Trophoblast cell (in vitro differentiated cells and primary cell): Measurements from ENCODE around the gene CAPZA2.
"Not testable (repeated sequence)": the region's sequence is repeated elsewhere in the genome, so short reads cannot be mapped to it uniquely, and the experiment has no call there.

Experiments
- DNase-seq, 2 donors: peaks; one replicate each; pipeline ENCODE4 v3.0.0-alpha.2; 2016
- H2AFZ ChIP-seq: 2 replicates; pipeline ENCODE4 v1.6.1; 2013; ENCODE audit warnings: low read length, moderate library complexity, mild to moderate bottlenecking; ENCODE audit not compliant: insufficient read depth, poor library complexity
- H2AK5ac ChIP-seq: 2 replicates; pipeline ENCODE4 v1.6.1; 2013; ENCODE audit warnings: mild to moderate bottlenecking, low read length
- H2BK120ac ChIP-seq: 2 replicates; pipeline ENCODE4 v1.6.1; 2013; ENCODE audit warnings: low read length, mild to moderate bottlenecking, moderate library complexity; ENCODE audit not compliant: insufficient read depth, poor library complexity
- H2BK12ac ChIP-seq: 2 replicates; pipeline ENCODE4 v1.6.1; 2013; ENCODE audit warnings: mild to moderate bottlenecking, low read length, moderate library complexity
- H2BK5ac ChIP-seq: 2 replicates; pipeline ENCODE4 v1.6.1; 2013; ENCODE audit warnings: low read length, low read depth, moderate library complexity, mild to moderate bottlenecking; ENCODE audit not compliant: poor library complexity
- H3K14ac ChIP-seq: 2 replicates; pipeline ENCODE4 v1.6.1; 2013; ENCODE audit warnings: mild to moderate bottlenecking, low read length
- H3K18ac ChIP-seq: 2 replicates; pipeline ENCODE4 v1.6.1; 2013; ENCODE audit warnings: mild to moderate bottlenecking, low read length
- H3K23ac ChIP-seq: 2 replicates; pipeline ENCODE4 v1.6.1; 2013; ENCODE audit warnings: low read length
- H3K27ac ChIP-seq: 2 replicates; pipeline ENCODE4 v1.5.1; 2013; ENCODE audit warnings: low read depth, mild to moderate bottlenecking, inconsistent platforms, low read length, moderate library complexity
- H3K27me3 ChIP-seq: 2 replicates; pipeline ENCODE4 v1.6.1; 2013; ENCODE audit warnings: inconsistent platforms, mild to moderate bottlenecking, low read length, moderate library complexity; ENCODE audit not compliant: insufficient read depth
- H3K36me3 ChIP-seq, 2 experiments: 1 replicate in 1 of 2; 2 replicates in 1 of 2; pipeline ENCODE4 v1.6.1; 2013; ENCODE audit warnings: low read length in 2 of 2, mild to moderate bottlenecking in 2 of 2, moderate library complexity in 1 of 2; ENCODE audit not compliant: insufficient read depth in 2 of 2, control insufficient read depth in 1 of 2
- H3K4ac ChIP-seq: 2 replicates; pipeline ENCODE4 v1.6.1; 2013; ENCODE audit warnings: low read depth, mild to moderate bottlenecking, low read length, moderate library complexity
- H3K4me1 ChIP-seq, 2 experiments: 1 replicate in 1 of 2; 2 replicates in 1 of 2; pipeline ENCODE4 v1.6.1; 2013; ENCODE audit warnings: low read length in 2 of 2, mild to moderate bottlenecking in 2 of 2, moderate library complexity in 1 of 2; ENCODE audit not compliant: insufficient read depth in 2 of 2, control insufficient read depth in 1 of 2
- H3K4me2 ChIP-seq: 2 replicates; pipeline ENCODE4 v1.6.1; 2013; ENCODE audit warnings: inconsistent platforms, mild to moderate bottlenecking, low read length, moderate library complexity
- H3K4me3 ChIP-seq: 2 replicates; pipeline ENCODE4 v1.5.1; 2013; ENCODE audit warnings: mild to moderate bottlenecking, low read depth, low read length, inconsistent platforms
- H3K79me1 ChIP-seq: one replicate; pipeline ENCODE4 v1.6.1; 2013; ENCODE audit warnings: low read length
- H3K79me2 ChIP-seq: 2 replicates; pipeline ENCODE4 v1.6.1; 2013; ENCODE audit warnings: low read length, mild to moderate bottlenecking; ENCODE audit not compliant: control insufficient read depth, insufficient read depth, poor library complexity
- H3K9ac ChIP-seq: 2 replicates; pipeline ENCODE4 v1.6.1; 2013; ENCODE audit warnings: mild to moderate bottlenecking, low read length
- H3K9me3 ChIP-seq: 2 replicates; pipeline ENCODE4 v1.6.1; 2013; ENCODE audit warnings: low read depth, mild to moderate bottlenecking, control low read depth, inconsistent platforms, low read length; ENCODE audit not compliant: insufficient read depth
- H4K12ac ChIP-seq: 2 replicates; pipeline ENCODE4 v1.6.1; 2013; ENCODE audit warnings: low read depth, mild to moderate bottlenecking, low read length, moderate library complexity
- H4K8ac ChIP-seq: 2 replicates; pipeline ENCODE4 v1.6.1; 2013; ENCODE audit warnings: low read depth, mild to moderate bottlenecking, low read length, moderate library complexity
- H4K91ac ChIP-seq: one replicate; pipeline ENCODE4 v1.6.1; 2013; ENCODE audit warnings: low read depth, mild to moderate bottlenecking, low read length, moderate library complexity
- WGBS: extraction: QIAGEN DNeasy Blood & Tissue Kit; methylation state at CpG from one replicate; pipeline ENCODE4 v1.1.7; 2013; ENCODE audit warnings: missing lambda C conversion rate; ENCODE audit not compliant: insufficient read length, insufficient coverage; ENCODE audit errors: extremely low coverage; 5-methylcytosine and 5-hydroxymethylcytosine counted together

CAPZA2 gene

DNA sequence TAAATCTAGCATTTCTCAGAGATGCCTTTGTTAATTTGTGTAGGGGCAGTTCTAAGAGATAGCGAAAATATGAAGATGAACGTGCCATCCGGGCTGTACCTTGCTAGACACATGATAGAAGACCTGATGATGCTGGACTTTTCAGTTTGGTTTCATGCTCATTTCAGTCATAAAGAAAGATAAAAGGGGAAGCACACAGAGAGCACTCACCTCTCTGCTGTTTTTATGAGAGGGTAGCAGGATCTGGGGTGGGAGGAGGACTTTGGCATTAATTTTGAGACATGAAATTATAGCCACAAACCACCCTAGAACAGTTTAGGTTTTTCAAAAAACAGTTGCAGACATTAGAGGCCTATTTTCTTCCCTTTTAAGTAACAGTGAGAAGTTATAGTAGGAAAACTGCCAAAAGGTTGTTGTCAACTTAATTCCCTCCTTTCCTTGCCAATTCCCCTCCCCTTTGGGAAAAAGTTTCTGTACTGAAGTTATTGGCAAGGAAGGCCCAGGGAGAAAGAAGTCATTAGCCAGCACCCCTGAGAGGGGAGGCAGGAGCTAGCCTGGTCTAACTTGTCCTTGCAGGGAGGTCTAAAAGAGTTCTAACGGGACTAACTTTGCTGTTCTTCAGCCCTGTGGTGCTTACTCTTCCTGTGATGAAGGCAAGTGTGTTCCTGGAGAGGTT, 93.6 kb downstream of the CAPZA2 start:
- Histone ChIP-seq H3K4me3 (no peak overlapping the region), H4K12ac (no peak overlapping the region), H3K4me1 (peaks cover 0 to 2% of the 10 kb centered on the region in 2 experiments), H3K79me2 (peaks cover 12% of the 10 kb centered on the region), H2AFZ (no peak overlapping the region), H3K18ac (no peak overlapping the region), H3K36me3 (no peaks in the 10 kb centered on the region), H2BK5ac (no peak overlapping the region), H3K27ac (no peak overlapping the region), H3K23ac (no peak overlapping the region), H2BK12ac (no peak overlapping the region), H2BK120ac (no peak overlapping the region), H3K14ac (no peak overlapping the region), H4K91ac (no peak overlapping the region), H3K9me3 (no peaks in the 10 kb centered on the region), H3K4ac (no peak overlapping the region), H2AK5ac (no peak overlapping the region), H4K8ac (no peak overlapping the region), H3K4me2 (no peak overlapping the region), H3K9ac (no peak overlapping the region), H3K27me3 (no peaks in the 10 kb centered on the region), H3K79me1 (peaks cover 14% of the 10 kb centered on the region)
- DNase-seq, result peak; percentile 19 to 65
- no CpG with 5 or more reads among the region's 4 CpGs for WGBS

- Histone ChIP-seq H3K4me2 (no peak overlapping the region), H3K79me2 (peaks cover 12% of the 10 kb centered on the region)
These were observed 94.1 kb downstream of the CAPZA2 start for GRCh38 chr7:116956477-116956804.

DNA sequence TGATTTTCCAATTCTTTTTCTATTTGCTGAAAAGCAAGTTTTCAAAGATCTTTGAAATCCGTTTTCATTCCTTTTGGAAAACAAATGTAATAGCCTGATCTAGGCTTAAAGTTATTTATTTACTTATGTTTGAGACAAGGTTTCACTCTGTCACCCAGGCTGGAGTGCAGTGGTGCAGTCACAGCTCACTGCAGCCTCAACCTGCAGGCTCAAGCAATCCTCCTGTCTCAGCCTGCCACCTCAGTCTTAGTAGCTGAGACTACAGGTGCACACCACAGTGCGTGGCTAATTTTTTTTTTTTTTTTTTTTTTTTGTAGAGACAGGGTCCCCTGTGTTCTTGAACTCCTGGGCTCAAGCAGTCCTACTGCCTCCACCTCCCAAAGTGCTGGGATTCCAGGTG, 95.5 kb downstream of the CAPZA2 start:
- Histone ChIP-seq H2BK120ac (no peak overlapping the region), H4K91ac (no peak overlapping the region), H2AFZ (no peak overlapping the region), H3K4me2 (no peak overlapping the region), H3K9ac (no peak overlapping the region), H4K12ac (no peak overlapping the region), H3K79me1 (peaks cover 13% of the 10 kb centered on the region), H3K14ac (no peak overlapping the region), H3K4me1 (peaks cover 0 to 2% of the 10 kb centered on the region in 2 experiments), H3K4me3 (no peak overlapping the region), H3K79me2 (peaks cover 12% of the 10 kb centered on the region), H2BK12ac (no peak overlapping the region), H2AK5ac (no peak overlapping the region), H3K18ac (no peak overlapping the region), H3K23ac (no peak overlapping the region), H3K4ac (no peak overlapping the region), H3K27me3 (no peaks in the 10 kb centered on the region), H3K9me3 (no peaks in the 10 kb centered on the region), H3K27ac (no peak overlapping the region), H3K36me3 (no peaks in the 10 kb centered on the region), H4K8ac (no peak overlapping the region), H2BK5ac (no peak overlapping the region)
- no peak for DNase-seq
- WGBS, result no CpG with 5 or more reads among the region's 2 CpGs

More at GRCh38 chr7:116956477-116956804, 94.1 kb downstream of the CAPZA2 start:
- H3K9me3 ChIP-seq, result no peaks in the 10 kb centered on the region
- H3K9ac ChIP-seq, result no peak overlapping the region
- H3K27me3 ChIP-seq, result no peaks in the 10 kb centered on the region
- no peak overlapping the region for H4K8ac ChIP-seq
- DNase-seq, result no peak
- no peak overlapping the region for H2AFZ ChIP-seq
- H2BK12ac ChIP-seq, result no peak overlapping the region
- WGBS, result no CpG with 5 or more reads among the region's 2 CpGs
- no peak overlapping the region for H3K14ac ChIP-seq
- H3K4me3 ChIP-seq, result no peak overlapping the region
- H2BK5ac ChIP-seq, result no peak overlapping the region
- no peak overlapping the region for H3K23ac ChIP-seq
- no peaks in the 10 kb centered on the region for H3K36me3 ChIP-seq
- no peak overlapping the region for H2BK120ac ChIP-seq
- peaks cover 14% of the 10 kb centered on the region for H3K79me1 ChIP-seq
- no peak overlapping the region for H2AK5ac ChIP-seq
- H3K18ac ChIP-seq, result no peak overlapping the region
- H3K4ac ChIP-seq, result no peak overlapping the region
- peaks cover 0 to 2% of the 10 kb centered on the region in 2 experiments for H3K4me1 ChIP-seq
- H4K12ac ChIP-seq, result no peak overlapping the region
- H4K91ac ChIP-seq, result no peak overlapping the region
- no peak overlapping the region for H3K27ac ChIP-seq

DNA sequence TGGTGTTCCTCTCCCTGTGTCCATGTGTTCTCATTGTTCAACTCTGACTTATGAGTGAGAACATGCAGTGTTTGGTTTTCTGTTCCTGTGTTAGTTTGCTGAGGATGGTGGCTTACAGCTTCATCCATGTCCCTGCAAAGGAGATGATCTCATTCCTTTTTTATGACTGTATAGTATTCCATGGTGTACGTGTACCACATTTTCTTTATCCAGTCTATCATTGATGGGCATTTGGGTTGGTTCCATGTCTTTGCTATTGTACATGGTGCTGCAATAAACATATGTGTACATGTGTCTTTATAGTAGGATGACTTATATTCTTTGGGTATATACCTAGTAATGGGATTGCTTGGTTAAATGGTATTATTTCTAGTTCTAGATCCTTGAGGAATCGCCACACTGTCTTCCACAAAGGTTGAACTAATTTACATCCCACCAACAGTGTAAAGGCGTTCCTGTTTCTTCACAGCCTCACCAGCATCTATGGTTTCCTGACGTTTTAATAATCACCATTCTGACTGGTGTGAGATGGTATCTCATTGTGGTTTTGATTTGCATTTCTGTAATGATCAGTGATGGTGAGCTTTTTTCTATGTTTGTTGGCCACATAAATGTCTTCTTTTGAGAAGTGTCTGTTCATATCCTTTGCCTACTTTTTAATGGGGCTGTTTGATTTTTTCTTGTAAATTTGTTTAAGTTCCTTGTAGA, 99.7 kb downstream of the CAPZA2 start:
- H3K27me3 ChIP-seq, result not testable (repeated sequence)

More for the DNA sequence above, 99.7 kb downstream of the CAPZA2 start:
- H4K91ac ChIP-seq, H3K79me2 ChIP-seq, H3K36me3 ChIP-seq, H3K4ac ChIP-seq, H3K23ac ChIP-seq, H3K4me2 ChIP-seq, H2AFZ ChIP-seq, H2AK5ac ChIP-seq, H3K18ac ChIP-seq, H4K12ac ChIP-seq, H4K8ac ChIP-seq, H2BK12ac ChIP-seq, H3K27ac ChIP-seq, DNase-seq, H3K4me1 ChIP-seq, H2BK120ac ChIP-seq, H2BK5ac ChIP-seq, H3K4me3 ChIP-seq, H3K9ac ChIP-seq, H3K79me1 ChIP-seq, H3K14ac ChIP-seq, H3K9me3 ChIP-seq: not testable (repeated sequence)
- WGBS, result no CpG with 5 or more reads among the region's 4 CpGs
